ENCODE measurements around the gene SENP5. TPM values are rescaled to one million over a fixed set of nuclear protein-coding genes. Genes with fewer than 3 reads are reported as not detected.
"Not testable (repeated sequence)": the region's sequence is repeated elsewhere in the genome, so short reads cannot be mapped to it uniquely, and the experiment has no call there.

SENP5 gene
- total RNA-seq (ENCODE audit: low replicate concordance): 42.7 and 46.1 TPM in 2 replicates

- Histone ChIP-seq H3K4me2 (peak within 1 kb of the TSS; percentile 99), H3K79me2 (ENCODE audit: low read depth) (peaks cover 49% of the 10 kb centered on the region), H2AFZ (replicated peaks) (peak within 1 kb of the TSS; percentile 77), H3K9me3 (ENCODE audit: low read depth) (peaks cover 3% of the 10 kb centered on the region), H3F3A (ENCODE audit: low read depth) (peaks cover 8% of the 10 kb centered on the region), H3K27ac (peak within 1 kb of the TSS; percentile 88), H3K27me3 (no peaks in the 10 kb centered on the region), H4K20me1 (ENCODE audit: low read depth) (peaks cover 14% of the 10 kb centered on the region), H3K4me3 (peak within 1 kb of the TSS; percentile 98), H3K9ac (peak within 1 kb of the TSS; percentile 98), H3K36me3 (no peaks in the 10 kb centered on the region), H3K4me1 (peaks cover 11% of the 10 kb centered on the region)
- H3K27me3 Mint-ChIP-seq (ENCODE audit: insufficient read depth, low read depth): no peaks in the 10 kb centered on the region
- H3K4me3 Mint-ChIP-seq: peak within 1 kb of the TSS; percentile 97
- peaks cover 9% of the 10 kb centered on the region for H3K9me3 Mint-ChIP-seq
- H3K36me3 Mint-ChIP-seq: peaks cover 7% of the 10 kb centered on the region
- peak; percentile 97 for DNase-seq (ENCODE audit: low spot score)
- peaks cover 17% of the 10 kb centered on the region for H3K4me1 Mint-ChIP-seq
- H3K27ac Mint-ChIP-seq: peak within 1 kb of the TSS; percentile 89
- TF ChIP-seq CTCF (IDR thresholded peaks at IDR 0.05) (peak; percentile 7), EZH2phosphoT487 (IDR thresholded peaks at IDR 0.05) (no peak)
Observed at GRCh38 chr3:196867507-196868296, at the start of gene SENP5. SENP5 (plus strand) TSS chr3:196867920; CDS start chr3:196885182, 17,262 bp downstream.

- H3K4me1 ChIP-seq: no peaks in the 10 kb centered on the region
- H2AFZ ChIP-seq (replicated peaks): no peak overlapping the region
- no peak overlapping the region for H3K9ac ChIP-seq
- H3K36me3 ChIP-seq: peaks cover 17% of the 10 kb centered on the region
- H3K27ac ChIP-seq: no peak overlapping the region
- no peaks in the 10 kb centered on the region for H4K20me1 ChIP-seq (ENCODE audit: low read depth)
- no peak overlapping the region for H3K4me3 ChIP-seq
- H3K4me1 Mint-ChIP-seq: no peaks in the 10 kb centered on the region
- no peak overlapping the region for H3K4me2 ChIP-seq
- H3K79me2 ChIP-seq (ENCODE audit: low read depth): no peaks in the 10 kb centered on the region
- H3K9me3 Mint-ChIP-seq: no peaks in the 10 kb centered on the region
- H3K9me3 ChIP-seq (ENCODE audit: low read depth): no peaks in the 10 kb centered on the region
- no peak overlapping the region for H3K27ac Mint-ChIP-seq
- no peaks in the 10 kb centered on the region for H3F3A ChIP-seq (ENCODE audit: low read depth)
- H3K36me3 Mint-ChIP-seq: peaks cover 41% of the 10 kb centered on the region
- no peaks in the 10 kb centered on the region for H3K27me3 ChIP-seq
- no peak for DNase-seq (ENCODE audit: low spot score)
- no peaks in the 10 kb centered on the region for H3K27me3 Mint-ChIP-seq (ENCODE audit: insufficient read depth, low read depth)
- H3K4me3 Mint-ChIP-seq: no peak overlapping the region
- TF ChIP-seq CTCF (IDR thresholded peaks at IDR 0.05) (no peak), EZH2phosphoT487 (IDR thresholded peaks at IDR 0.05) (no peak), EZH2 (IDR thresholded peaks at IDR 0.05) (no peak)
Observed at GRCh38 chr3:196821806-196822355, 45.8 kb upstream of the SENP5 start.

GRCh38 chr3:196829651-196830050 lies 38.1 kb upstream of the SENP5 start:
- H3K27me3 Mint-ChIP-seq (ENCODE audit: insufficient read depth, low read depth); H3K9me3 ChIP-seq (ENCODE audit: low read depth); H3K4me1 Mint-ChIP-seq; H3K4me3 ChIP-seq; H3K9me3 Mint-ChIP-seq; H3K79me2 ChIP-seq (ENCODE audit: low read depth); H2AFZ ChIP-seq (replicated peaks); H3K4me1 ChIP-seq; H3K36me3 ChIP-seq; H3K4me2 ChIP-seq; H3K4me3 Mint-ChIP-seq; H3K27ac ChIP-seq; H4K20me1 ChIP-seq (ENCODE audit: low read depth); H3K27me3 ChIP-seq; DNase-seq (ENCODE audit: low spot score); H3F3A ChIP-seq (ENCODE audit: low read depth); H3K9ac ChIP-seq: not testable (repeated sequence)
- Mint-ChIP-seq H3K36me3 (peaks cover 17% of the 10 kb centered on the region), H3K27ac (peak overlapping the region; percentile 31)

GRCh38 chr3:196835086-196835485 lies 32.6 kb upstream of the SENP5 start:
- no peaks in the 10 kb centered on the region for H3K9me3 Mint-ChIP-seq
- Histone ChIP-seq H3K4me2 (no peak overlapping the region), H3K27me3 (no peaks in the 10 kb centered on the region), H3K27ac (no peak overlapping the region), H3K79me2 (ENCODE audit: low read depth) (no peaks in the 10 kb centered on the region), H3K4me1 (no peaks in the 10 kb centered on the region), H3K9ac (no peak overlapping the region), H2AFZ (replicated peaks) (no peak overlapping the region), H3K4me3 (no peak overlapping the region), H3K36me3 (peaks cover 9% of the 10 kb centered on the region), H3K9me3 (ENCODE audit: low read depth) (no peaks in the 10 kb centered on the region), H4K20me1 (ENCODE audit: low read depth) (no peaks in the 10 kb centered on the region), H3F3A (ENCODE audit: low read depth) (peaks cover 12% of the 10 kb centered on the region)
- no peak overlapping the region for H3K27ac Mint-ChIP-seq
- no peak for TF ChIP-seq CTCF (IDR thresholded peaks at IDR 0.05)
- TF ChIP-seq EZH2 (IDR thresholded peaks at IDR 0.05): no peak
- TF ChIP-seq EZH2phosphoT487 (IDR thresholded peaks at IDR 0.05): no peak
- no peaks in the 10 kb centered on the region for H3K4me1 Mint-ChIP-seq
- no peak for DNase-seq (ENCODE audit: low spot score)
- H3K27me3 Mint-ChIP-seq (ENCODE audit: insufficient read depth, low read depth): no peaks in the 10 kb centered on the region
- no peak overlapping the region for H3K4me3 Mint-ChIP-seq
- H3K36me3 Mint-ChIP-seq: peaks cover 7% of the 10 kb centered on the region

GRCh38 chr3:196836626-196837025 lies 31.1 kb upstream of the SENP5 start:
- not testable (repeated sequence) for H3K4me3 ChIP-seq; H3K9ac ChIP-seq; H3K4me2 ChIP-seq; H3K27ac Mint-ChIP-seq; H3K4me1 ChIP-seq; DNase-seq (ENCODE audit: low spot score); H3K4me1 Mint-ChIP-seq; H3K9me3 ChIP-seq (ENCODE audit: low read depth); H3K79me2 ChIP-seq (ENCODE audit: low read depth); H3K36me3 ChIP-seq; H3K9me3 Mint-ChIP-seq; H4K20me1 ChIP-seq (ENCODE audit: low read depth); H3K27ac ChIP-seq; H2AFZ ChIP-seq (replicated peaks); H3K27me3 ChIP-seq; H3K27me3 Mint-ChIP-seq (ENCODE audit: insufficient read depth, low read depth); H3K4me3 Mint-ChIP-seq; H3K36me3 Mint-ChIP-seq
- peaks cover 12% of the 10 kb centered on the region for H3F3A ChIP-seq (ENCODE audit: low read depth)
